NCI-H345 (cell line): Measurements from ENCODE around the gene KLF6.

Experiments
- DNase-seq: peaks from one replicate; lab custom pipeline; 2025; lab: John Stamatoyannopoulos, UW

The KLF6 gene

DNA sequence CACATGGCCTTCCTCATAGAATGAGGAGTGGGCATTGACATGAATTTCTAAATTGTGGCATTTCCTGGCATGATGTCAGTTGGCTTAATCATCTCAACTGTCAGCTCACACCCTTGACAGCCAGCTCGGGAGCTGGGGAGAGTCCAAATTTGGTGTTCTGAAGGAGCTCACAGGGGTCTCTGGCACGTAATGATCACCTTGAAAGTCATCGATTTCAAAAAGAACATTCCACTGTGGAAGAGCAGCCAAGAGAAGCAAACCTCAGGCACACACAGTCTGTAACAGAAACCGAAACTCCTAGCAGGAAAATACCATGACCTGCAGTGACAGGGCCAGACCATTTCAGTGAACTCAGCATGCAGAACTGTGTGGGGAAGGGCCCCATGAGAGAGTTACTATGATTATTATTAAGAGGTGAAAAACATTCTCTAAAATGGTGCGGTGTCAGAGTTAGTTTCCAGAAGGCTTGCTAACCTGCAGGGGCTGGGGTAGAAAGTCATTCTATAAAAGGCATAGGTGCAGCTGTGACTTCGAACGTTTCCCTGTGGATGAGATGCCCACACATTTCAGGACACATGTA is 26.4 kb upstream of the KLF6 start:
- DNase-seq = no peak

DNA sequence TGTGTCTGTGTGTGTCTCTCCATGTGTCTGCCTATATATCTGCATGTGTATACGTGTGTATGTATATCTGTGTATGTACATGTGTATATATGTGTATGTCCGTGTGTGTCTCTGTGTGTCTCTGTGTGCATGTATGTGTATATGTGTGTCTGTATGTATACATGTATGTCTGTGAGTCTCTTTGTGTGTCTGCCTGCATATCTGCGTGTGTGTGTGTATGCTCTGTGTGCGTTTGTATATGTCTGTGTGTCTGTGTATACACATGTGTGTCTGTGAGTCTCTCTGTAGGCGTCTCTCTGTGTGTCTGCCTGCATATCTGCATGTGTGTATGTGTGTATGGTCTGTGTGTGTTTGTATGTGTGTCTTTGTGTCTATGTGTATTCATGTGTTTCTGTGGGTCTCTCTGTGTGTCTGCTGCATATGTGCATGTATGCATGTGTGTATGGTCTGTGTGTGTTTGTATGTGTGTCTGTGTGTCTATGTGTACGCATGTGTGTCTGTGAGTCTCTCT is 23.7 kb upstream of the KLF6 start:
- DNase-seq = no peak

DNA sequence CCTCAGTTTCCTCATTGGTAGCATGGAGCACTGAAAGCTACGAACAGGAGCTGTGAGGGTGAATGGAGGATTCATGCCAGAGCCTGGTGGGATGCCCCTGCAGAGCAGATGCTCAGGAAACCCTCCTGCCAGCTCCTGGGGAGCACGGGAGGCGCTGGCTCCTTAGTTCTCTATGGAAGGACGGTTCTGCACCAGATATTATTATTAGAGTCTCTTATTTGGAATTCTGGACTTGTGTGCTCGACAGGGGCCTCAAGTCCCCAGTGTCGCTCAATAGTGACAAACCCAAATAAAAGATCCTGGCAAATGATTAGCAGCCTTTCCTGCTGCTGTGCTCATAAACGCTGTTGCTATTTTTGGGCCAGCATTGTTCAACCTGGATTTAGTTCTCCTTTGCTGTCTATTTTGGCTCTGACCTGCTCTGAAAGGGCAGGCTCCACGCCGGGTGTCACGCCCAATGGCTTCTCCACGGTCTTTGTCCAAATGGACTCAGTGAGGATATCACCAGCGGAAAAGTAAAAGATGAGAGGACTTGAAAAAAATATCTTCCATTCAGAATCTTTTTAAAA is 23.0 kb upstream of the KLF6 start:
- DNase-seq = peak; percentile 38

DNA sequence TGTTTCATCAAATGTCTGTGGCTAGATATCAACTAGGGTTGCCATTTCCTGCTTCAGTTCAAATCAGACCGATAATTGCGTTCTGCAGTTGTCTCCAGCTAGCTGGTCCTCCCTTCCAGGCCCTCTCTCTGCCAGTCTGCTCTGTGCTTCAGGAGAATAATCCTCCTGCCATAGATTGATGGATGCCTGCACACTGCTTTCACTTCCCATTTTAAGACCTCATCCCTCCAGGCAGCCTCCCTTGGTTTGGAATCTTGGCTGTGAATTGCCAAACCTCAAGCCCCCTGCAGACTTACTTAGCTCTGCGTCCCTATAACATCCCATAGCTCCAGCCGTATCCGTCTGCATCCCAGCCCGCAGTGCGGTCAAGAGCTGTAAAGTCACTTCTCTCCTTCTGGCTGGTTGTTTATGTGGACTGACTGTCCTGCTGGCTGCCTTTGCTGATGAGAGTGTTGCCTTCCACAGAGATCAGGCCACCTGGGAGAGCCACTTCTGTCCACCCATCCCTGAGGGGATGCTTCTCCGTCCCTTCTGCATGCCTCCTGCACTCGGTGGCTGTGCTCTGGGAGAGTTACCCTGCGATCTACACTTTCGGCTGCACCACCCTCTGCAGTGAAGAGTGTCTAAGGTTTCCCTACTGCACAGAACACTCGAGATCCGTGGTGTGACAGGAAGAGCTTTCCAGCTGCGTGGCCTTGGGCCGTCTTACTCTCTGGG is 22.4 kb upstream of the KLF6 start:
- DNase-seq = no peak

DNA sequence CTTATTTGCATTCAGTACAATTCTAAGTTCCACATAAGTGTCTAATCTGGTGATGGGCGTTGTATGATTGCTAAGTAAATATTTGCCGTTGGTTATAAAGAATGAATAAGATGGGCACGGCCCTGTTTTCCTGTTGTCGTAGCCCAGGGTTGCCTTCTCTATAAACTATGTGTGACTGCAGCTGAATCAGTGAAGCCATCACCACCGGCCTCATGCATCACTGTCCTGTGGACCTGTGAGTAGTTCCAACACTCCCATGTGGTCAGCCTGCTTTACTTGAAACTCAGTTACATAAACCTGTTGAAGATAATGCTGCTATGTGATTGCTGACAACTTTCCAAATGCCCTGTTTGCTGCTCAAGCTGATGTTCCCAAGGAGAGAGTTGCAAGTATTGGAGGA is 21.6 kb upstream of the KLF6 start:
- DNase-seq = peak; percentile 62

DNA sequence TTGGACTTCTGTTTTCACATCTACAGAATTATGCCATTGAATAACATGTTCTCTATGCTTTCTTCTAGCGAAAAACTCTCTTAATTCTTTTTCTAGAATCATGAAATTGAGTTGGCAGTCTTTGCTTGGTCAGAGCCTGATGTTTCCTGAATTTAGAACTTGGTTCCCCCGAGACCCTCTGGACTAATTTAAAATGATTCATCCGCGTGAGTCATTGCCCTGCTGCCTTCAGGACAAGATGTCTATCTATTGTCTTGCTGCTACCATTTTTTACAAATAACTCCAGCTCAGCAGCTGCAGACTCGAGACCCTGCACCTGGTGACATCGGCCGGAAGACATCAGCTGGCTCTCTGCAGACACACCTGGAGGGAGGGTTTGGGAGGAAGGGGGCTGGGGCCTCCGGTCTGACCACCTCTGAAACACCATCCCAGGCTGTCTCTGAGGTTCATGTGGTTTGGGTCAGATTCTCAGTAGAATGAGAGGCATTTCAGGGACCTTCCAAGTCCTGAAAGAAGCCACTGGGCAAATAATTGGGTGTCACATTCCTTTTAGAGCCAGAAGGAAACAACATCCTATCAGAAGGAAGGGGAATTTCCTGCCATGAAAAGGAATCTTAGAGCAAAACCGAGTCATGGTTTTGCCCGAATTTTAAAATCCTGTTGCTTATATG is 20.9 kb upstream of the KLF6 start:
- peak; percentile 61 for DNase-seq

DNA sequence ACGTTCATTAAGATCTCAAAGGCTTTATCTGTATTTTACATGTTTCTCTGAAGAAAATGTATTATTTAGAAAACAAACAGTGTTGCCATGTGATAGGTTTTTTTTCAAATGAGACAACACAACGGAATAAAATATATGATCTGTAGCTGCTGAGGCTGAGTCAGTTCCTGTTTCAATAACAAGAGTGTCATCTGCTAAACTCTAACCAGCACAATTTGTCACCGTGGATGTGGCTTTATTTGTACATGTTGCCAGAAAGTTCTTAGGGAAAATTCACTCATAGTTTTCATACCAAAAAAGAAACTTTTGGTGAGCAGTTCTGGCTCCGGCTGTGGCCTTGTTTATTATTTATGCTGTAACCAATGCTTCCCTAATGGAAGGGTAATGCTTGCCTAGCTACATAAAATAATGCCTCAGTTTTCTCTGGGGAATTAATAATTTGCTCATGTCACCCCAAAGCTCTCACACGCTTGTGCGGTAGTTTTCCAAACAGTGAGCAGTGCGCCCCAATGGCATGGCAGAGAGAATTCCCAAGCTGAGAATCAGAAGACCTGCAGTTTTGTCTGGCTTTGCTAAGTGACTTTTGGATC is 20.3 kb upstream of the KLF6 start:
- DNase-seq = peak; percentile 9

DNA sequence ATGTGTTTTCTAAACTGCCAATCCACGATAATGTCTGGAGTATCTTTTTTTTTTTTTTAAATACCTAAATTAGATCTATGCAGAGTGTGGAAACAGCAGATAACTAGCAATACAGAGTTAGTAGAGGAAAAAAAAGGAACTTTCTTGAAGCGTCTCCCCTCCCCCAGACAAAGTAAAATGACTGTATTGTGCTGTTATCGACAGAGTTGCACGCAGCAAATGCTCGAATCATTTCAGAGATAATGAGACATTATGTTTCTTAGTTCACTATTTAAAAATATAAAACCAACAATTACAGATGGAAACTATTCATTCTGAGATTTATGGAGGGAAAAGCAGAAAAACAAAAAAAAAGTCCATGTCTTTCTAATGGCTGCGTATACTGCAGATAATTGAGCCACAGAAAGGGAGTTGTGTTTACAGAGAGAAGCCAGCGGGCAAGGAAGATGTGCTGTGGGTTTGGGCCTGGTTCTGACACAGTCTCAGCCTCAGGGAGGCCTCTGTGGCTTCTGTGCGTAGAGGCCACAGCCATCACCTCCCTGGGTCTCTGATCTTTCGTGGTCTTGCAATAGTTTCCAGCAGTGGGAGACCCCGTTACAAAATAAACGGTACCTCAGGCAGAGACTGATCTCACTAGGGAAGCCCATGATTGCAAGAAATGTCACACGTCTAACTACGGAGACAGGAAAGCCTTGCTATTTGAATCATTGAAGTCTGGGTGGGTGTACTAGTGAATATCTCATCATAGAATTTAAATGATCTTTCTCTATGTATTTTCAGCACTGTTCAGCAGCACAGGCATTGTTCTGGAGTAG is 19.1 kb upstream of the KLF6 start:
- peak; percentile 40 for DNase-seq

DNA sequence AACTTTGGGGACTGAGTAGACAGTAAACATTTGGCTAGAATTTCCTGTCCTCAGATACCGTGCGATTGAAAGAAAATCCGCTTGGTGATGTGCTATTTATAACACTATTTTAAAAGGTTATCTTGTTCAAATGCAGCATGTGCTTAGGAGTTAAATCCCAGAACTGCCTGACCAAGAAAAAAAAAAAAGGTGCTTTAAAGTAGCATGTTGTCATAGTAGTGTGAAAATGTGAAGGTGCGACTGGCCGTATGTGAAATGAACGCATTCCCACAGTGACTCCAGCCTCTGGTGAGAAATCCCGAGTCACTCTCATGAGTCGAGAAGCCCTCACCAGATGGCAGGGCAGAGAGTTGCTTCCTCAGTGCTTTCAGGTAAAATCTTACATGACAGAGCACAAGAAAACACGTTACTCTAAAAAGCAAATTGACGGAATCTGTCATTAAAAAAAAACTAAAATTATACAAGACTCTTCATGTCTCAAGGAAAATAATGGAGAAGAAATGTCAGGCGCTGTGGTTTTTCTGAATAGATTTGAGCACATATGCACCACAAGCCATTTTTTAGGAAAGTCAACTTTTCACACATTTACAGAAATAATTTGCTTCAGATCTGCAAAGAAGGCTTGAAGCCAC is 18.4 kb upstream of the KLF6 start:
- no peak for DNase-seq

DNA sequence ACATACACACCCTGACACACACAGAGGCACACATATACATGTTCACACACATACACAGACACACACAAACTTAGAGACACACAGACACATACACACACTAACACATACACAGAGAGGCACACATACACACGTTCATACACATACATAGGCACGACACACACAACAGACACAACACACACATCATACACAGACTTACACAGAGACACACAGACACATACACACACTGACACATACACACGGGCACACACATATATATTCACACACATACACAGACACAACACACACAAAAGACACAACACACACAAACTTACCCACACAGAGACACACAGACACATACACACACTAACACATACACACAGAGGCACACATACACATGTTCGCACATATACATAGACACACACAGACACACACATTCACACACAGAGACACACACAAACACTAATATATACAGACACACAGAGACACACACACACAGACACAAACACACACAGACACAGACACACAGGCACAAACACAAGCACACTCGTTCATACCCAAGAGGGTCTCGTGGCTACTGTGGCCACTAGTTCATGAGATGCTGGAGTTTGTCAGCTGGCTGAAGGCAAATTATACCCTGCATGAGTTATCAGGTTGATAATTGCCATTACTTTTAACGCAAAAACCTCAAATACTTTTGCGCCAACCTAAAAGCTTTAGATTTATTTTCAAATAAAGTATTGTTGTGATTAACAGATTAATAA is 17.7 kb upstream of the KLF6 start:
- DNase-seq = no peak

DNA sequence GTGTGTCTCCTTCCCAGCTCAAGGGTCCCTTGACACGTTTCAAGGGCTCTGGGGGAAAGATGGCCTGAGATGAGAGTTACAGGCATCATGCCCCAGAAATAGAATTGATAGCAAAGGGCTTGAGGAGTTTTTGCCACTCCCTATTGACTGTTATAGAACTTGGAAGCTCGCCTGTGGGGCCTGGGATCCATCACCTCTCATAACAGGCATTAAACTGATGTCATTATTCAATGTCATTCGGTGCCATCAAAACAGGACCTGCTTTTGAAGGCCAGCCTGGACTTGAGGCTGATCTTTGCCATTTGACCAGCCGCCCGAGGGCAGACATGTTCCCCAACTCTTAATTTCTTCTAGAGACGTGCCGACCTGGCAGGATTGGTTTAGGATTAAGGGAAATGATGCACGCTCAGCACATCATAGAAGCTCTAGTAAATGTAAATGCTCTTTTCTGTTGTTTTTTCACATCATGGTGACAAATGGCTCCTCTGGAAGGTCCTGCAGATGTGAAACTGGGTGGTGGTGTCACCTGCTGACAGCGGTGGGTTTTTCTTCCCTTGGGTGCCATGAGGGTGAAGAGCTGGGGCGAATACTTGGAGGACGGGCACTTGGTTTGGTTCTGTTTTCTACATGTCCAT is 16.7 kb upstream of the KLF6 start:
- DNase-seq = no peak

DNA sequence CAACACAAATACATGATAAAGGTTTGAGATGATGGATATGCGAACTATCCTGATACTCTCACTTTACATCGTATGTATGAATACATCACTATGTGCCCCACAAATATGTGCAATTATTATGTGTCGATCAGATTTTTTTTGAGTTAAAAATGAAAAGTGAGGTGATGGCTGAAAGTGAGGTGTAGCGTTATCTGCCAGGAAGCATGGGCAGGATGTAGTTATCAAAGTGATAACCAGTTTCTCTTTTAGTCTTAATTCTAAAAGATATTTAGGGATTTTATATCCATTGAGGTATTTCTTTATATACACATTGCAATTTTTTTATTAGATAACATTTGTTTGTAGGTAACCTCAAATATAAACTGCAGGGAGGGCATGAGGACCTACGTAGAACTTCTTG is 15.6 kb upstream of the KLF6 start:
- no peak for DNase-seq

DNA sequence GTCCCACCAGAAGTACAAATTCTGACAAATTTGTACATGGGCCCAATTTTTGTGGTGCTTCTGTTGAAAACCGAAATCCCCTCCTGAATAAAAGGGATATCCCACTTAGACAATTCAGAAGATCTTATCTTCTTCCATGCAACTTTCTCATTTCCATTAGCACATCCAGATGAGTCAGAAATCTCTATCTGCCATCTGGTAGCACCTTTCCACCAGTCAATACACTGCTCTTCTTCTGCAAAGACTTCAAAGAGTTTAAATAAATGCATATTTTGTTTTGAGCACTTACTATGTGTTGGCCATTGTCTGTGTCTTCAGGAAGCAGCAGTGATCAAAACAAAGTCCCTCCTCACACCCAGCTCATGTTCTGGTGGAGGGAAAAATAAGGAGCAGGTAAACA is 12.7 kb upstream of the KLF6 start:
- DNase-seq = no peak

DNA sequence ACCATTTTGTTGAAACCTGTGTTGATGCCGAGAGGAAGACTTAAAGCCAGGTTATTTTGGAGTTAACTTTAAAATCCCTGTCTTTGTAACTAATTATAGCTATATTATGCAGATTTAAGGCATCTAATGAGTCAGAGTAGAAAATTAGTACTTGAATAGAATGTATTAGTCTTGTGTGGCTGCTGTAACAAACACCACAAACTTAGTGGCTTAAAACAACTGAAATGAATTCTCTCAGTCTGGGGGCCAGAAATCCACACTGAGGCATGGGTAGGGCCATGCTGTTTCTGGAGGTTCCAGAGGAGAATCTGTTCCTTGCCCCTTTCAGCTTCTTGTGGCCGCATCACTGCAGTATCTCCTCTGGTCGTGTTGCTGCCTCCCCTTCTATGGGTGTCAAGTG is 8.5 kb upstream of the KLF6 start:
- no peak for DNase-seq

DNA sequence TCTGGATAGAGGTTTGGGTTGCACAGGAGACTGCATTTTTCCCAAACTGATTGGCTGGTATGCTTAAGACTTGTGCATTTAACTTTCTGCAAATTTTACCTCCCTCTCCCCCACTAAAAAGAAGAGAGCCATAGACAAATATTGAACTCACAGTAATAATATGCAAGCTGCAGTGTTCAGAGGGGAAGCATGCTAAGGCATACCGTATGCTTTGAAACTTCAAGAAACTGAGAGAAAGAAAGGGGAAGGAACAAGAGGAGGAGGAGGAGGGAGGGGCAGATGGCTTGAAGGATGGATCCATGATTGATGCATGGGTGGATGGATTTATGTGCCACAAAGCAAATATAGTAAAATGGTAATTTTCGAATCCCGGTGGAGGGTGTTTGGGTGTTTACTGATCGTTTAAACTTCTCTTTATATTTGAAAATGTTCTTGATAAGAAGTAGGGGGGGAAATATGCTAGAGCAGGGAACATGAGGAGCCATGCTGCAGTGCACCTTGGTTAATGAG is 7.8 kb upstream of the KLF6 start:
- DNase-seq = no peak

DNA sequence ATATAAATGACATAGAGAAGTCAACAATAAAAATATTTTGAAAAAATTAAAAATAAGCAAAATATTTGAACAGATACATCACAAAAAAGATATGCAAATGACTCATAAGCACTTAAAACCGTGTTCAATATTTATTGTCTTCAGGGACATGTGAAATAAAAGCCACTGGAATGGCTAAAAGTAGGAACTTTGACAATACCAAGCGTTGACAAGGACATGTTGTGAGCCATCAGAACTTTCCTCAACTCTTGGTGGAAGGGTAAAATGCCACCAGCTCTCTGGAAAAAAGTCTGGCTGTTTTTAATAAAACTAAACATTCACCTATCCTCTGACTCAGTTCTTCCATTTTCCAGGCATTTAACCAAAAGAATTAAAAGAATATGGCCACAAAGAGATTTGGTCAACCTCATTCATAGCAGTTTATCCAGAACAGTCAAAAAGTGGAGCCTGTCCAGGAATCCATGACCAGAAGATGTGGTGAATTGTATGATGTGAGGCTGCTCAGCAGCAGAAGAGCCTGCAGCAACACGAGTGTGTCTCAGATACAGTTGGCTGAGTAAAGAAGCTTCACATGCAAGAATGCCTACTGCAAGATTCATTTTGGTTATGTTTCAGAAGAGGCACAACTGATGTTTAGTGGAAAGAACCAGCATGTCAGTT is 7.1 kb upstream of the KLF6 start:
- no peak for DNase-seq

DNA sequence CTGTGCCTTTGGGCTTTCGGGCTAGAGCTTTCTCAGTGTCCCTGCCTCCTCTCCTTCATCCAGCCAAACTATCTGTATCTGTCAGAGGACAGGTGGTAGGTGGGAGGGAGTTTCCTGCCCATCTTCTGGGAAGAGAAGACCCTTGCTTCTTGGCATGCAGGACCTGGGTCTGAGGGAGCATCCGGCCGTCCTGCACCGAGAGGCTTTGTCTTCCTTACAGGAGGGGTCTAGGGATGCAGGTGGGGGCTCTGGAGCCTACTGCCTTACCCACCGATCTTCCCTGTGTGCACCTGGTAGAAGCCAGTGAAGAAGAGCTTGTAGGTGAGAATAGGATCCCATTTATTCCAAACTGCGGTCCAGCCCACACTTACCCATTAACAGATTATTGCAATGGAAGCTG is 5.8 kb upstream of the KLF6 start:
- no peak for DNase-seq

DNA sequence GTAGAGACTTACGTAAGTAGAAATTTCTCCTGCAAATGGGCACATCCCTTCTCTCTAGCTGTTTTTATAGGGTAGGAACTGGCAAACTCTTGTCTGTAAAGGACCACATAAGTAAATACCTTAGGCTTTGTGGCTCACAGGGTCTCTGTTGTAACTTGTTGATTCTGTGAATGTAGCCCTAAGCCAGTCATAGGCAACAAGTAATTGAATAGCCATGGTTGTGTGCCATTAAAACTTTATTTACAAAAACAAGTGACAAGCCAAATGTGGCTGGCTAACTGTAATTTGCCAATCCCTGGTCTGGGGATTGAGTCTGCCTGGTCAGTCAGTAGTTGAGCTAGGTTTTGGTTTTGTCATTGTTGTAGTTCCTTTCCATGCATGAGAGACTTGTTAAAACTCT is 5.3 kb upstream of the KLF6 start:
- DNase-seq = no peak

DNA sequence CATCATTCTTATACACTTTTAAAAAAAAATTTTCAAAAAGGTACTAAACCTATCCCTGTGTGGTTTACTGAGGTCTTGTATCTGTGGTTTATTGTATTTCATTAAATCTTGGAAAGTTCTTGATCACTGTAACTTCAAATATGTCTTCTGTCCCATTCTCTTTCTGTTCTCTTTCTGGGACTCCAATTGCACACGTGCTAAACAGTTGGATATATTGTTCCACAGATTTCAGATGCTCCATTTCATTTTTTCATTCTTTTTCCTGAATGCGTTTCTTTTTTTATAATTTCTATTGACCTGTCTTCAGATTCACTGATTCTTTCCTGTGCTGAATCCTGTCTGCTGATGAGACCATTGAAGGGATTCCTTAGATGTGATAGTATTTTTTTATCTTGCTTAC is 4.6 kb upstream of the KLF6 start:
- DNase-seq = no peak
